Measurements from ENCODE around the gene CETN2. TPM values are rescaled to one million over a fixed set of nuclear protein-coding genes. Genes with fewer than 3 reads are reported as not detected.

The CETN2 gene
- total RNA-seq, 2 donors from 2014 or later, result 44.1 to 54.3 TPM

- Histone ChIP-seq H3K36me3 (ENCODE audit: control insufficient read depth, insufficient read depth, low read length) (peaks cover 37% of the 10 kb centered on the region), H3K9ac (ENCODE audit: extremely low read depth, low read length, poor library complexity, severe bottlenecking) (no peak overlapping the region), H3K9me3 (ENCODE audit: control insufficient read depth, low read length) (no peaks in the 10 kb centered on the region), H3K4me3 (ENCODE audit: low read length) (no peak overlapping the region), H3K27ac (ENCODE audit: low read depth, low read length) (no peak overlapping the region), H3K27me3 (ENCODE audit: control insufficient read depth, insufficient read depth, low read length, poor library complexity, severe bottlenecking) (no peaks in the 10 kb centered on the region), H3K4me1 (ENCODE audit: control insufficient read depth, insufficient read depth, low read length) (no peaks in the 10 kb centered on the region)
- Mint-ChIP-seq H3K36me3 (ENCODE audit: low read depth) (peaks cover 46% of the 10 kb centered on the region), H3K4me3 (no peak overlapping the region), H3K4me1 (no peaks in the 10 kb centered on the region), H3K27ac (no peak overlapping the region), H3K27me3 (ENCODE audit: insufficient read depth) (no peaks in the 10 kb centered on the region), H3K9me3 (peaks cover 51% of the 10 kb centered on the region)
- TF ChIP-seq, protein P1, sequence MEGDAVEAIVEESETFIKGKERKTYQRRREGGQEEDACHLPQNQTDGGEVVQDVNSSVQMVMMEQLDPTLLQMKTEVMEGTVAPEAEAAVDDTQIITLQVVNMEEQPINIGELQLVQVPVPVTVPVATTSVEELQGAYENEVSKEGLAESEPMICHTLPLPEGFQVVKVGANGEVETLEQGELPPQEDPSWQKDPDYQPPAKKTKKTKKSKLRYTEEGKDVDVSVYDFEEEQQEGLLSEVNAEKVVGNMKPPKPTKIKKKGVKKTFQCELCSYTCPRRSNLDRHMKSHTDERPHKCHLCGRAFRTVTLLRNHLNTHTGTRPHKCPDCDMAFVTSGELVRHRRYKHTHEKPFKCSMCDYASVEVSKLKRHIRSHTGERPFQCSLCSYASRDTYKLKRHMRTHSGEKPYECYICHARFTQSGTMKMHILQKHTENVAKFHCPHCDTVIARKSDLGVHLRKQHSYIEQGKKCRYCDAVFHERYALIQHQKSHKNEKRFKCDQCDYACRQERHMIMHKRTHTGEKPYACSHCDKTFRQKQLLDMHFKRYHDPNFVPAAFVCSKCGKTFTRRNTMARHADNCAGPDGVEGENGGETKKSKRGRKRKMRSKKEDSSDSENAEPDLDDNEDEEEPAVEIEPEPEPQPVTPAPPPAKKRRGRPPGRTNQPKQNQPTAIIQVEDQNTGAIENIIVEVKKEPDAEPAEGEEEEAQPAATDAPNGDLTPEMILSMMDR (conservative IDR thresholded peaks at IDR 0.05), result no peak
- WGBS, 2 experiments (ENCODE audit: insufficient coverage in 1 of 2, insufficient read length in 1 of 2), result 95% methylated on average over 6 of the region's 7 CpGs; no CpG with 5 or more reads in 1 of the 2 experiments
- no peak for DNase-seq
These were observed 23.4 kb upstream of the CETN2 start for GRCh38 chrX:152853986-152854385.

DNA sequence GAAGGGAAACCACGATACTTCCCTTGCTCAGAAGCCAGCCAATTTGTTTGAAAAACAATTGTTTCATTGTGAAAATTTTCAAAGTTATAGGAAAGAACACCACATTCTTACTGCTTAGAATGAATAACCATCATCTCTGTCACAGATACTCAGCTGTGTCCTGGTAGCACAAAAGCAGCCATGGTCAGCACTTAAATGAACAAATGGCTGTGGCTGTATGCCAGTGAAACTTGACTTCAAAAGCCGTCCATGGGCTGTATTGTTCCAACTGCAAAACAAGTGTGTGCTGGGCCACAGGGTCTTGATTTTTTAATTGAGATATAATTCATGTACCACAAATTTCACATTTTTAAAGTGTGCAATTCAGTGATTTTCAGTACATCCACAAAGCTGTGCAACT lies 19.9 kb upstream of the CETN2 start:
- H3K36me3 Mint-ChIP-seq (ENCODE audit: low read depth), result peaks cover 49% of the 10 kb centered on the region
- H3K9ac ChIP-seq (ENCODE audit: extremely low read depth, low read length, poor library complexity, severe bottlenecking), result no peak overlapping the region
- peaks cover 29% of the 10 kb centered on the region for H3K36me3 ChIP-seq (ENCODE audit: control insufficient read depth, insufficient read depth, low read length)
- no peak for DNase-seq
- H3K27ac Mint-ChIP-seq, result no peak overlapping the region
- 92% methylated on average over 2 of the region's 2 CpGs; no CpG with 5 or more reads in 1 of the 2 experiments for WGBS, 2 experiments (ENCODE audit: insufficient coverage in 1 of 2, insufficient read length in 1 of 2)
- no peak overlapping the region for H3K4me3 Mint-ChIP-seq
- peaks cover 61% of the 10 kb centered on the region for H3K9me3 Mint-ChIP-seq
- no peak overlapping the region for H3K27ac ChIP-seq (ENCODE audit: low read depth, low read length)
- H3K27me3 ChIP-seq (ENCODE audit: control insufficient read depth, insufficient read depth, low read length, poor library complexity, severe bottlenecking), result no peaks in the 10 kb centered on the region
- no peaks in the 10 kb centered on the region for H3K27me3 Mint-ChIP-seq (ENCODE audit: insufficient read depth)
- no peak overlapping the region for H3K4me3 ChIP-seq (ENCODE audit: low read length)
- TF ChIP-seq, protein P1 (conservative IDR thresholded peaks at IDR 0.05), result no peak
- no peaks in the 10 kb centered on the region for H3K4me1 Mint-ChIP-seq
- no peaks in the 10 kb centered on the region for H3K4me1 ChIP-seq (ENCODE audit: control insufficient read depth, insufficient read depth, low read length)
- no peaks in the 10 kb centered on the region for H3K9me3 ChIP-seq (ENCODE audit: control insufficient read depth, low read length)

DNA sequence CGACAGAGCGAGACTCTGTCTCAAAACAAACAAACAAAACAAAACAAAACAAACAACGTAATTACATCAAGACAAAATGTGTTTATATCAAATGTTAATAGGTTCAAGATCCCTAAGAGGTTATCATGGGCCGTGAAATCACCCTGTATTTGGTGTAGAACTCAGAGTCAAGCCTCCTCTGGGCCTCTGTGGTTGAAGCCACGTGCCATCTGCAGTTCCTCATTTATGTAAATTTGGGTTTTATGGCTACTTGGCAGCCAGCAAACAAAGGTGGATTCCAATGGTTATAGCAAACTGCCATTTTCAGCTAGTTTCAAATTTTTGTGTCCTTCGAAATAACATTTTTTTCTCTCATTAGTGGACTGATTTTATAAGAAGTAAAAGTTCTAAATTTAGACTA lies 16.7 kb upstream of the CETN2 start:
- no peaks in the 10 kb centered on the region for H3K27me3 Mint-ChIP-seq (ENCODE audit: insufficient read depth)
- no peaks in the 10 kb centered on the region for H3K9me3 ChIP-seq (ENCODE audit: control insufficient read depth, low read length)
- no peak overlapping the region for H3K27ac ChIP-seq (ENCODE audit: low read depth, low read length)
- 86 to 100% methylated on average over 1 to 3 of the region's 6 CpGs for WGBS, 2 experiments (ENCODE audit: insufficient coverage in 1 of 2, insufficient read length in 1 of 2)
- H3K27me3 ChIP-seq (ENCODE audit: control insufficient read depth, insufficient read depth, low read length, poor library complexity, severe bottlenecking), result no peaks in the 10 kb centered on the region
- H3K4me3 ChIP-seq (ENCODE audit: low read length), result no peak overlapping the region
- no peak for DNase-seq
- peaks cover 2% of the 10 kb centered on the region for H3K4me1 Mint-ChIP-seq
- peaks cover 71% of the 10 kb centered on the region for H3K9me3 Mint-ChIP-seq
- H3K36me3 Mint-ChIP-seq (ENCODE audit: low read depth), result peaks cover 38% of the 10 kb centered on the region
- no peak overlapping the region for H3K27ac Mint-ChIP-seq
- H3K4me3 Mint-ChIP-seq, result no peak overlapping the region
- TF ChIP-seq, protein P1 (conservative IDR thresholded peaks at IDR 0.05), result no peak
- H3K4me1 ChIP-seq (ENCODE audit: control insufficient read depth, insufficient read depth, low read length), result no peaks in the 10 kb centered on the region
- H3K9ac ChIP-seq (ENCODE audit: extremely low read depth, low read length, poor library complexity, severe bottlenecking), result no peak overlapping the region
- peaks cover 40% of the 10 kb centered on the region for H3K36me3 ChIP-seq (ENCODE audit: control insufficient read depth, insufficient read depth, low read length)
